Measurements from ENCODE around the gene CYB5RL.
A peak's percentile ranks its signal among the peaks of the same experiment; 100 is the strongest.
"Not testable (repeated sequence)": the region's sequence is repeated elsewhere in the genome, so short reads cannot be mapped to it uniquely, and the experiment has no call there.

The CYB5RL gene, protein sequence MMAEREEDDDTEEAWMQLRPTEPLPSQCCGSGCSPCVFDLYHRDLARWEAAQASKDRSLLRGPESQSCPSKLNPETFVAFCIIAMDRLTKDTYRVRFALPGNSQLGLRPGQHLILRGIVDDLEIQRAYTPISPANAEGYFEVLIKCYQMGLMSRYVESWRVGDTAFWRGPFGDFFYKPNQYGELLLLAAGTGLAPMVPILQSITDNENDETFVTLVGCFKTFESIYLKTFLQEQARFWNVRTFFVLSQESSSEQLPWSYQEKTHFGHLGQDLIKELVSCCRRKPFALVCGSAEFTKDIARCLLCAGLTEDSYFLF

DNA sequence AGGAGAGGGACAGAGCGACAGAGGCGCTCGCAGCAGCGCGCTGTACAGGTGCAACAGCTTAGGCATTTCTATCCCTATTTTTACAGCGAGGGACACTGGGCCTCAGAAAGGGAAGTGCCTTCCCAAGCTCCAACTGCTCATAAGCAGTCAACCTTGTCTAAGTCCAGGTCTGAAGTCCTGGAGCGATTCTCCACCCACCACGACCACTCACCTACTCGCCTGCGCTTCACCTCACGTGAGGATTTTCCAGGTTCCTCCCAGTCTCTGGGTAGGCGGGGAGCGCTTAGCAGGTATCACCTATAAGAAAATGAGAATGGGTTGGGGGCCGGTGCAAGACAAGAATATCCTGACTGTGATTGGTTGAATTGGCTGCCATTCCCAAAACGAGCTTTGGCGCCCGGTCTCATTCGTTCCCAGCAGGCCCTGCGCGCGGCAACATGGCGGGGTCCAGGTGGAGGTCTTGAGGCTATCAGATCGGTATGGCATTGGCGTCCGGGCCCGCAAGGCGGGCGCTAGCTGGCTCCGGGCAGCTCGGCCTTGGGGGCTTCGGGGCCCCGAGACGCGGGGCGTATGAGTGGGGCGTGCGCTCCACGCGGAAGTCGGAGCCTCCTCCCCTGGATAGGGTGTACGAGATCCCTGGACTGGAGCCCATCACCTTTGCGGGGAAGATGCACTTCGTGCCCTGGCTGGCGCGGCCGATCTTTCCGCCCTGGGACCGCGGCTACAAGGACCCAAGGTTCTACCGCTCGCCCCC, at the start of gene CYB5RL, which contains the start of gene MRPL37:
CYB5RL (minus strand) TSS at position 266 of the 754 bp plus-strand sequence. CDS start 4,414 bp downstream, outside the sequence.
MRPL37 (plus strand) TSS at position 403 of the 754 bp plus-strand sequence; CDS start at position 480, 77 bp downstream.
- Histone ChIP-seq H3K27ac (peak within 1 kb of the TSS; percentile 71 to 96 (median 83)), H3K4me3 (peak within 1 kb of the TSS; percentile 70 to 98 (median 87))

- no peak overlapping the region for H3K4me3 ChIP-seq
- H3K27ac ChIP-seq: peak overlapping the region in 5 of 21 experiments; percentile 11 to 36 (median 21)
Measured at GRCh38 chr1:54248966-54249365, 49.1 kb upstream of the CYB5RL start.

GRCh38 chr1:54247863-54248515, 48.2 kb upstream of the CYB5RL start:
- Histone ChIP-seq H3K4me3 (no peak overlapping the region), H3K27ac (peak overlapping the region in 2 of 21 experiments; percentile 21 to 40)

- Histone ChIP-seq H3K4me3 (no peak overlapping the region), H3K27ac (no peak overlapping the region)
Measured at GRCh38 chr1:54246116-54246721, 46.4 kb upstream of the CYB5RL start.

DNA sequence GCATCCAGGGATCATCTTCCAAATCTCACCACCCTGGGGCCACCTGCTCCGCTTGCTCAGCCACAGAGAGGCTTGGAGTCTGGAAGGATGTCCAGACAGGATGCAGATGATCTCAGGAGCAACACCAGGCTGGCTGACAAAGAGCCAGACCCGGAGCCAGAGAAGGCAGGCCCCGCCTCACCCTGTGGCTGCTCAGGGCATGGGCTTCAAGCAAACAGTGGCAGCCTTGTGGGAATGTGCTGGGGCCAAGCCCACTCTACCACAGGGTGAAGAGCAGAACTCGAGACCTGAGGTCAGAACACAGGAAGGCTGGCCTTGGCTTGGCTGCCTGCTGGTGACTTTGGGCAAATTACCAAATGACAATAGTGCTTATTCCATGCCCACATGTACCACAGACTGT, 45.7 kb upstream of the CYB5RL start:
- H3K4me3 ChIP-seq: no peak overlapping the region
- H3K27ac ChIP-seq: no peak overlapping the region

DNA sequence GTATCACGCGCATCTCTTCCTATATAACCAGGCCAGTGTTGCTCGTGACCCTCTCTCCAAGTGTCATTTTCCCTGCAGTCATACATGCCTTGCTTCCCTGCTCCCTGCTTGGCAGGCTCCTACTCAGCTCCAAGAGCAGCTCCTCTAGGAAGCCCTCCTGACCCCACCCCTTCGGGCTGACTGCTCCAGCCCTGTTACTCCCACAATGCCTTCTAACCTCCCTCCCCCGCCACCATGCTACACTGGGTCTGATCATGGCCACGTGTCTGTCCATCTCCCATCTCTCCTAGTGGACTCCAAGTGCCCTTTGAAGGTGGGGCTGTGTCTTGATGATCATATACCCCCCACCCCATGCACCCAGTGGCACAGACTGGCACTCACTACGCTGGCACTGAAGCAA, 44.8 kb upstream of the CYB5RL start:
- no peak overlapping the region for H3K27ac ChIP-seq
- H3K4me3 ChIP-seq: no peak overlapping the region

GRCh38 chr1:54243022-54243421, 43.2 kb upstream of the CYB5RL start:
- Histone ChIP-seq H3K27ac (no peak overlapping the region), H3K4me3 (no peak overlapping the region)

DNA sequence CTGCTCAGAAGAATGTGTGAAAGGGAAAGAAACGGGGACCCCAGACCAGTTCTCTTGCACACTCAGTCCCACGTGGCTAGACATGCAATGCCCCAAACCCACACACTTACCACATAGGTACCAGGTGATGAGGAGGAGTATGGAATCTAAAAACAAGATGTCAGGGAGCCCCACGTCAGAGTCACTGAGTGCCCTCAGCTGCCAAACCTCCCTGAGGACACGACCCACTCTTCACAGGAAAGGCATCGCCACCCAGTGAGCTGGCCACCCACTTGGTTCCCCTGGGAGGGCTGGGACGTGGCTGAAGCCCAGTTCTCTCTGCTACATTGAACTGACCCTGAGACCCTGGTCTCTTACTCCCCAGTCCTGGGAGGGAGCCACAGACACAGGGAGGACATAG, 41.5 kb upstream of the CYB5RL start:
- H3K27ac ChIP-seq: peak overlapping the region in 1 of 21 experiments; percentile 19

GRCh38 chr1:54240741-54241335, 41.0 kb upstream of the CYB5RL start:
- no peak overlapping the region for H3K27ac ChIP-seq
- no peak overlapping the region for H3K4me3 ChIP-seq

More for the DNA sequence above, 41.5 kb upstream of the CYB5RL start:
- no peak overlapping the region for H3K4me3 ChIP-seq

GRCh38 chr1:54239631-54240031, 39.8 kb upstream of the CYB5RL start:
- Histone ChIP-seq H3K4me3 (no peak overlapping the region), H3K27ac (no peak overlapping the region)

DNA sequence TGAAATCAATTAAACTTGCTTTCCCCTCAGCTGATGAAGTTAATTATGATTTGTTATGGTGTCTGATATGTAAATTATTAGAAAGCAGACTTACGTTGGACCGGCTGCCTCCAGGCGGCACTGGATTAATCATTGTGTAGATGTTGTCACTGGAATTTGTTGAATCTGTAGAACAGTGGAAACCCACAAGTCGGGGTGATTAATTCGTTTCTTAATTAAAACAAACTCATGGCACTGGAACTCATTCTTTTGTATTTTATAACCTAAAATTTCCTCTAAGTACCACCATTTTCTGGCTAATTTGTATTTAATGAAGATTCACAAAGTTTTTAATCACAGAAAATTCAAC, 39.2 kb upstream of the CYB5RL start:
- Histone ChIP-seq H3K4me3 (no peak overlapping the region), H3K27ac (peak overlapping the region in 2 of 21 experiments; percentile 26 to 38)

DNA sequence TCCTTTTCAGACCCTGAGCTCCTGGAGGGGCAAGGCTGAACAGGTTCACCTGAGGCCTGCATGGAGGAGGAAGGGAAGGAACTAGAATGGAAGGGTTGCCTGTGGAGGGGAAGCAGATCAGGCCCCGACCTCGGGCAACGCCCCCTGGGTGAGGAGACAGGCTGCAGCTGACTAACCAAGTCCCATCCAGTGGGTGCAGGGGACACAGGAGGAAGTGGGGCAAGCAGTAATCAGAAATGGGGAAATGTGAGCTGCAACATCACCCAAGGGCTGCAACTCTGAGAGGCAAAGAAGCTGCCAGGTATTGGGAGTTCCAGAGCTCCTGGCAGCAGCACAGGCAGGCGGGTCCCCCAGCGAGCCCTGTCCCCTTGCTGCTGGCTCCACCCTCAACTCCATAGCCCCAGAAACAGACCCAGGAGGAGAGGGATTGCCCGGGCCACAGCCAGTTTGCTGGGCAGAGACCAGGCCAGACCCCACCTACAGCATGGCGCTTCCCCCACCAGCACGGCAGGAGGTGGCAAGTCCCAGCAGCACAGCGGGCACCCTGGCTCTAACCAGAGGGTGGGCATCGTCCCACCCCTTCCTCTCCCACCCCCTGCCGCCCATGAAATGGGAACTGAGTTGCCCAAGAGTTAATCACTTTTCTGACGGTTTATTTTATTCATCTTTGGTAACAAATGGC, 38.7 kb upstream of the CYB5RL start:
- Histone ChIP-seq H3K27ac (peak overlapping the region in 2 of 21 experiments; percentile 26 to 38), H3K4me3 (no peak overlapping the region)

DNA sequence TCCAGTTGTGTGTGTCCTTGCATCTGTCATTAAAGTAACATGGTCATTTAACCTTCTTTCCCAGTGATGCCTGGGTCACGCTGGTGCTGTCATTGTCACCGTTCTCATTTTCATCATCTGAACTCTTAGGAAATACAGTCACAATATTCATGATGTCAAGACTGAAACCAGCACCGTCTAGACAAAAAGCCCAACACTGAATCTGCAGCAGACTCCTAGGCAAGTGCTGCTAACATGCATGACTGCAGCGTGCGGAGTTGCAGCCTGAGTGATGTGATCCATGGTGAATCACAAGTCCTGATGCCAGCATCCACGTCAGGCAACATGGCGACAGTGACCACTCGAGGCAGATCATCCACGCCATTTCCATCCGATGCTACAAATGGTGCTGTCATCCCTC, 37.8 kb upstream of the CYB5RL start:
- Histone ChIP-seq H3K4me3 (no peak overlapping the region), H3K27ac (no peak overlapping the region)

- no peak overlapping the region for H3K27ac ChIP-seq
- H3K4me3 ChIP-seq: no peak overlapping the region
Measured at GRCh38 chr1:54234284-54234683, 34.5 kb upstream of the CYB5RL start.

- not testable (repeated sequence) for H3K27ac ChIP-seq, H3K4me3 ChIP-seq
Measured at GRCh38 chr1:54233196-54233595, 33.4 kb upstream of the CYB5RL start.

GRCh38 chr1:54230507-54231339, 30.9 kb upstream of the CYB5RL start:
- H3K27ac ChIP-seq: peak overlapping the region in 2 of 21 experiments; percentile 1 to 39
- H3K4me3 ChIP-seq: no peak overlapping the region

- Histone ChIP-seq H3K4me3 (no peak overlapping the region), H3K27ac (peak overlapping the region in 6 of 21 experiments; percentile 32 to 75 (median 39))
Measured at GRCh38 chr1:54229281-54229891, 29.6 kb upstream of the CYB5RL start.

DNA sequence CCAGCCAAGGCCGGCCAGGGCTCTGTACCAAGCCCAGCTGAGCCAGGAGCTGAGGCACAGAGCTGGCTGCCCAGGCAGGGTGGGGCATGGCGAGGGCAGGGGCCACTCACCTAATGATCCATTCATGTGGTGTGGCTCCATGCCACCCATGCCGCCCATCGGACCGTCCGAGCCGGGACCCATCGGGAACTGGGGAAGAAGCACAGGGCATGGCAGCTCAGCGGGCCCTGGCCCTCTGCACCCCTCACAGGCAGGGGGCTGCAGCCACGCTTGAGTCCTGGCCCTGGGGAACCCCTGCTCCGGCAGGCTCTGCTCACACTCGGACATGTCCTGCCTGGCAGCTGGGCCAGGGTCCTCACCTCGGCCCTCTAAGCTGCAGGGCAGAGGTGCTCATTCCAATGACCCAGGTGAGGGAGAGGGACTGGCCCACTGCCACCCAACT, 28.8 kb upstream of the CYB5RL start:
- Histone ChIP-seq H3K27ac (peak overlapping the region in 8 of 21 experiments; percentile 3 to 75 (median 36)), H3K4me3 (no peak overlapping the region)

Data from skin epidermis (tissue), 12 donors.